Measurements from ENCODE around the gene HDHD5. TPM values are rescaled to one million over a fixed set of nuclear protein-coding genes. Genes with fewer than 3 reads are reported as not detected.

The HDHD5 gene
- total and polyA plus RNA-seq, 10 donors, result 25.4 to 47.6 (median 32.3) TPM

DNA sequence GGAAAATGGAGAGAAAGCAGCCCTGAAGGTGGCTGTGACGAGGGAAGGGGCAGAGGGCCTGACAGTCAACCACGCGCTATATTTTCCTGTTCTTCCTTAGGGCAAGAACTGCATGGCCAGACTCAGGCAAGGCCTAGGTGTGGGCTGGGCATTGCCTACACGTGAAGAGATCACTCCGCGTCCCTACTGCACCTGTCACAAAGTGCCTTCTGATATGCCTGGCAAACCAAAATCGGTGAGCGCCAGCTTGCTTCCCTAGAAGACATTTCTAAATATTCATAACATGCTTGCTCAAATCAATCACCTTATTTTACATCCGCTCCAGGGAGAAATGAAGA lies 44.2 kb downstream of the HDHD5 start:
- TF ChIP-seq POLR2A (IDR thresholded peaks at IDR 0.05) (no peak), POLR2AphosphoS5 (IDR thresholded peaks at IDR 0.05) (no peak), CTCF (IDR thresholded peaks at IDR 0.05 in 8 of 11, conservative IDR thresholded peaks at IDR 0.05 in 3 of 11) (no peak)
- 68 to 84% (median 76%) methylated on average over 9 of the region's 9 CpGs for WGBS, 5 donors
- Histone ChIP-seq H3K36me3 (peaks cover 0 to 26% (median 5%) of the 10 kb centered on the region in 6 donors), H3K4me3 (no peak overlapping the region), H3K9me3 (no peaks in the 10 kb centered on the region), H3K27ac (peak overlapping the region in 3 of 8 donors; percentile 24 to 84 (median 80)), H3K27me3 (replicated peaks in 1 of 7) (peaks cover 0 to 15% (median 11%) of the 10 kb centered on the region in 7 donors), H3K4me1 (peaks cover 19 to 98% (median 49%) of the 10 kb centered on the region in 6 donors)
- peak; percentile 41 for DNase-seq
- intact Hi-C loops (cut with DNase I; ENCODE audit: low total_unique reads), result no loop called here

DNA sequence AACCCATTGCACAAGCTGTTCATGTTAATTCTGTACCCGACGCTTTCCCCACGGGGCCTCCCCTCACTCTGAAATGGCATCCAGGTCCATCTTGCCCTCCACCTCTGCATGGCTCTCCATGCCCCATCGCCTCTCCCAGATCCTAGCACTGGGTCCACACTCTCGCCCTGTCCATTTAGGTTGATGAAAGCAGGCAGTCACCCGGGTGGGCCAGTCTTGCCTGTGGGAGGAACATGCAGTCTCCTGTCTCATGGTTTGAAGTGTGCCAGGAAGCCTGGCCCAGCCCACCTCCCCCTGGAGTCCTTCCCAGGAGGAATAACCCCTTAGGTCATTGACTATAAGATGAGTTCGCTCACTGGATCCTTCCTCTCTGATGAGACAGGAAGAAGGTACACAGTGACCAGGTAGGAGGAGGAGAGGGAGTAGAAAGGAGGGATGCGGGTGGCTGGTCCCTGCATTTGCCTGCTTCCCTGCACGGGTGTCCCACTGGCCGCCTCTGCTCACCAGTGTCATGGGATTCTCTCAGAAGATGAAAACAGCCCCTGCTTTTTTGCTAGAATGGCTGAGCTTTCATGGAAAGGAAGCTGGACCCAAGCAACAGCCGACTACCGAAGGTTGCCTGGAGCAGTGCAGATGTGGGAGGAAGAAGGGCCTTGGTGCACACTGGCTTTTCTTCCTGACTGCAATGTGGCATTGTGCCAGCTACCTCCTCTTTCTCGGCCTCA lies 44.7 kb downstream of the HDHD5 start:
- intact Hi-C loops (cut with DNase I; ENCODE audit: low total_unique reads), result no loop called here
- 57 to 67% (median 64%) methylated on average over 12 to 13 of the region's 13 CpGs for WGBS, 5 donors
- peak; percentile 70 for DNase-seq

DNA sequence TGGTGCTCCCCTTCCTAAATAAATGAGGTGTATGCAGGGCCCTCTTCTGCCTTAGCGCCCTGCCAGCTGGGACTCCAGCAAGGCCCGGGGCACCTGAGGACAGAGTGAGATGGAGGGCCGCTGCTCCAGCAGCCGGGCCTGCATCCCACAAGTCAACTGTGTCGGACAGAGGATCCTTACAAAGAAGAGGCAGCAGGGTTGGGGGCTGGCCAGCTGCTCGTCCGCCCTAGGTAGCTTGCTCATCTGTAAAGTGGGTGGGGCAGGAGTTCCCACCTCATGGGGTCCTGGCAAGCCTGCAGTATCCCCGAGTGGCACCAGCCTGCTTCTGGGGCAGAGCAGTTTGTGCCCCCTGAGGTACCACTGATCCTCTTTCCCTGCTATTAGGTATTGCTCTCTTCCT lies 45.5 kb downstream of the HDHD5 start:
- intact Hi-C loops (cut with DNase I; ENCODE audit: low total_unique reads), result no loop called here
- Histone ChIP-seq H3K27ac (peak overlapping the region in 1 of 8 donors; percentile 31), H3K36me3 (peaks cover 0 to 38% (median 18%) of the 10 kb centered on the region in 6 donors), H3K4me3 (no peak overlapping the region), H3K4me1 (peaks cover 18 to 98% (median 38%) of the 10 kb centered on the region in 6 donors), H3K9me3 (no peaks in the 10 kb centered on the region), H3K27me3 (replicated peaks in 1 of 7) (peaks cover 0 to 3% (median 0%) of the 10 kb centered on the region in 7 donors)
- DNase-seq, result peak; percentile 64
- WGBS, 5 donors, result 84 to 100% (median 88%) methylated on average over 5 to 8 of the region's 8 CpGs
- TF ChIP-seq POLR2AphosphoS5 (IDR thresholded peaks at IDR 0.05) (peak in 1 of 3 donors; percentile 58), CTCF (IDR thresholded peaks at IDR 0.05 in 8 of 11, conservative IDR thresholded peaks at IDR 0.05 in 3 of 11) (no peak)

More for the DNA sequence above, 44.7 kb downstream of the HDHD5 start:
- H3K36me3 ChIP-seq, result peaks cover 0 to 31% (median 10%) of the 10 kb centered on the region in 6 donors
- TF ChIP-seq CTCF (IDR thresholded peaks at IDR 0.05 in 8 of 11, conservative IDR thresholded peaks at IDR 0.05 in 3 of 11) (no peak), POLR2AphosphoS5 (IDR thresholded peaks at IDR 0.05) (no peak), POLR2A (IDR thresholded peaks at IDR 0.05) (no peak)
- H3K27me3 ChIP-seq (replicated peaks in 1 of 7), result peaks cover 0 to 10% (median 6%) of the 10 kb centered on the region in 7 donors
- H3K4me1 ChIP-seq, result peaks cover 19 to 98% (median 44%) of the 10 kb centered on the region in 6 donors
- H3K27ac ChIP-seq, result peak overlapping the region in 4 of 8 donors; percentile 14 to 84 (median 52)
- H3K9me3 ChIP-seq, result no peaks in the 10 kb centered on the region
- H3K4me3 ChIP-seq, result no peak overlapping the region

- Histone ChIP-seq H3K4me3 (no peak overlapping the region), H3K9me3 (no peaks in the 10 kb centered on the region), H3K27ac (peak overlapping the region in 1 of 8 donors; percentile 24), H3K27me3 (replicated peaks in 1 of 7) (no peaks in the 10 kb centered on the region), H3K36me3 (peaks cover 0 to 49% (median 26%) of the 10 kb centered on the region in 6 donors), H3K4me1 (peaks cover 7 to 98% (median 31%) of the 10 kb centered on the region in 6 donors)
- DNase-seq, result peak; percentile 48
- TF ChIP-seq CTCF (IDR thresholded peaks at IDR 0.05 in 8 of 11, conservative IDR thresholded peaks at IDR 0.05 in 3 of 11) (no peak), POLR2A (IDR thresholded peaks at IDR 0.05) (no peak), POLR2AphosphoS5 (IDR thresholded peaks at IDR 0.05) (no peak)
- WGBS, 5 donors, result 73 to 92% (median 76%) methylated on average over 9 of the region's 9 CpGs
- intact Hi-C loops (cut with DNase I; ENCODE audit: low total_unique reads), result no loop called here
These were observed 46.5 kb downstream of the HDHD5 start for GRCh38 chr22:17112491-17113042.
